Left lung (tissue), 10 donors: Measurements from ENCODE around the gene PIK3R3. TPM values are rescaled to one million over a fixed set of nuclear protein-coding genes. Genes with fewer than 3 reads are reported as not detected.

Source experiments
- ATAC-seq: fragments of 200-7000 bp; cut with Tn5 transposase; one replicate; pipeline ENCODE4 v1.9.1; 2020; ENCODE audit warnings: moderate library complexity
- DNase-seq, 4 donors: peaks; one replicate each; pipeline ENCODE4 v3.0.0-alpha.2; 2013 to 2020
- H3K27ac ChIP-seq, 2 donors: fragments of 200-600 bp; sonication (generic) in 1 of 2; one replicate each; pipeline versions ENCODE4 v1.5.0 to v1.8.0; 2020 to 2021
- H3K27me3 ChIP-seq, 2 donors: fragments of 200-600 bp; sonication (generic) in 1 of 2; one replicate each; pipeline versions ENCODE4 v1.5.0 to v1.8.0; 2020 to 2021
- H3K36me3 ChIP-seq, 2 donors: fragments of 200-600 bp; sonication (generic) in 1 of 2; one replicate each; pipeline versions ENCODE4 v1.5.0 to v1.8.0; 2020 to 2021
- H3K4me1 ChIP-seq, 2 donors: fragments of 200-600 bp; one replicate each; pipeline ENCODE4 v1.8.0; 2021
- H3K4me3 ChIP-seq, 2 donors: fragments of 200-600 bp; sonication (generic) in 1 of 2; one replicate each; pipeline versions ENCODE4 v1.5.0 to v1.8.0; 2020 to 2021; ENCODE audit warnings: mild to moderate bottlenecking in 1 of 2
- H3K9me3 ChIP-seq, 2 donors: fragments of 200-600 bp; sonication (generic) in 1 of 2; one replicate each; pipeline versions ENCODE4 v1.5.0 to v1.8.0; 2020 to 2021
- CTCF ChIP-seq, 2 donors: fragments of 200-600 bp; sonication (generic) in 1 of 2; IDR thresholded peaks; one replicate each; pipeline versions ENCODE4 v1.5.0 to v1.8.0; 2021; ENCODE audit warnings: antibody characterized with exemption in 2 of 2
- intact Hi-C, 2 donors: fragments of 100-400 bp; cut with DNase I; formaldehyde crosslinking; loops; one replicate each; pipeline versions ENCODE4 v1.11.2 to v1.14.2; 2022
- polyA plus RNA-seq, 6 donors: library from polyadenylated mRNA; unstranded; fragments of 120-200 nt; gene quantifications; one replicate each; pipeline ENCODE4 v1.2.1, GENCODE V29; 2013; ENCODE audit not compliant: insufficient read length in 6 of 6
- total RNA-seq, 2 donors: library from RNA; stranded (reverse); fragmentation: NEBNext Ultra II Directional; extraction: Animal tissue kit (Norgen Biotek cat#: 25700); gene quantifications; one replicate each; pipeline ENCODE4 v1.2.1, GENCODE V29; 2021
- donor health status: DM: no; HTN: yes; CAD: no.
- donor health status: DM: no; HTN: no; CAD: no.

The PIK3R3 gene
- total and polyA plus RNA-seq, 8 donors = 15.2 to 46.5 (median 22.6) TPM

DNA sequence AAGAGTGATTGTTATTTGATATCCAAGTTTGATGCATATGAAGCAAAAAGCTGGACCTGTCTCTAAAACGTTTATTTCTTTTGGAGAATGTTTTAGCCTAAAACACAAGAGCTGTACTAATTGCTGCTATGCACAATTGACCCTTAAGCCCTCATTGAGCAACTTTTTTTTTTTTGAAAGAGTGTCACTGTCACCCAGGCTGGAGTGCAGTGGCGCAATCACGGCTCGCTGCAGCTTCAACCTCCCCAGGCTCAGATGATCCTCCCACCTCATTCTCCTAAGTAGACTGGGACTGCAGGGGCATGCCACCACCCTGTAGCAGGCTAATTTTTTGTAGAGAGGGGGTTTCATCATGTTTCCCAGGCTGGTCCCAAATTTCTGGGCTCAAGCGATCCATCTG, 129.1 kb downstream of the PIK3R3 start:
- peaks cover 0 to 18% of the 10 kb centered on the region in 2 donors for H3K4me1 ChIP-seq
- intact Hi-C loops = no loop called here
- DNase-seq = peak in 2 of 4 donors; percentile 61 to 80
- TF ChIP-seq CTCF (IDR thresholded peaks at IDR 0.05) = no peak
- ATAC-seq = peak; percentile 75
- peaks cover 0 to 35% of the 10 kb centered on the region in 2 donors for H3K36me3 ChIP-seq
- no peak overlapping the region for H3K27ac ChIP-seq
- no peak overlapping the region for H3K4me3 ChIP-seq
- no peaks in the 10 kb centered on the region for H3K9me3 ChIP-seq
- no peaks in the 10 kb centered on the region for H3K27me3 ChIP-seq

DNA sequence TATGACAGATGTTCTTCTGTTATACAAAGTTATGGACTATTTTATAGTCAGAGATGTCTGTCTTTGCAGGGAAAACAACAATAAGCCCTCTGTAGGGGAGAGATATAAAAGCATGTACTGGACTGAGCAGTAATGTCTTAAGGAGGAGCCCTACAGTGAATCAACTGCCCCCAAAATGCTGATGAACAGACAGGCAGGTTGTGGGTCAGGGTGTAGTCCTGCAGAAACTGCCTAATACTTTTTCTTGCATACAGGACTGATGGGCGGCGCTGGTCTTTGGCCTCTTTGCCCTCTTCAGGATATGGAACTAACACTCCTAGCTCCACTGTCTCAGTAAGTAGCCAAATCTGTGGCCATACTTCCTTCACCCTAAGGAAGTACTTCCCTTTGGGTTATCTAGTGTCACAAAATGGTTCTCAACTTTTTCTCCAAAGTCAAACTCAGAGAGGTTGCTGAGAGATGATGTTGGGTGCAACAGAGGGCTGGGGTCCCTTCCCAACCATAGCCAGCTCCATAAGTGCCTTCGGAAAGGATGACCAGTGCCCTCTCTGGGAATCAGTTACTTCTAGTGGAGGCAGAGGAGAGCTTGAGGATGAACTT, 129.8 kb downstream of the PIK3R3 start:
- no peaks in the 10 kb centered on the region for H3K9me3 ChIP-seq
- H3K4me1 ChIP-seq = peaks cover 0 to 18% of the 10 kb centered on the region in 2 donors
- H3K27me3 ChIP-seq = no peaks in the 10 kb centered on the region
- peaks cover 0 to 28% of the 10 kb centered on the region in 2 donors for H3K36me3 ChIP-seq
- DNase-seq (no peak), ATAC-seq (no peak)
- intact Hi-C loops = no loop called here
- no peak for TF ChIP-seq CTCF (IDR thresholded peaks at IDR 0.05)
- H3K4me3 ChIP-seq = no peak overlapping the region
- H3K27ac ChIP-seq = no peak overlapping the region

DNA sequence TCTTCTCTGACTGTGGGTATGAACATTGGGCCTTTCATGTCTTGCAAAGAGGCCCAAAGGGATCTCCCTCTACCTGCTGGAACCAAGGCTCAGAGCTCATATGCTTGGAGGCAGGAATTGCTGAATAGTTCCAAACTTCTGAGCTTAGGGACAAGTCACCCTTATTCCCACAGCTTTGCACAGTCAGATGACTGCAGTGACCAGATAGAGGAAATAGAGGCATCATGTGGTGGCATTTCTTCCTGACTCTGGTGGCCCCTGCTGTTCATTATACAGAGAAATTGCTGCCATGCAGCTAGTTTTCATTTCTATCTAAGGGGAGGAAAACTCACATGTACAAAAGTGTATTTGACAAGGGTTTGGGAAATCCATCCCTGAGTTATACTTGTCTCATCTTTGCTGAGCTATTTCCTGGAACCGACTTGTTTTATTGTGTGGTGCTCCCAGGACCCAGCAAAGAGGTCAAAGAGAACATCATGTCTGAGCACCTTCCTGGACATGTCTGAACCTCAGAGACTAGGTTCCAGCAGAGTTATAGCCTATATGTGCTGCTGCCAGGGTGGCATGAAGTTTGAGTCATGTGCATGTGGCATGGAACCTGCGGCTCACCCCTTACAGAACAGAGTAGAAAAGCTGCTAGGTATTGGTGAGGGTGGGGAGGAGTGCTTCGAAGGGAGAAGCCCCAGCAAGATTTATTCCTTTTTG, 131.2 kb downstream of the PIK3R3 start:
- no peak overlapping the region for H3K4me3 ChIP-seq
- TF ChIP-seq CTCF (IDR thresholded peaks at IDR 0.05) = no peak
- H3K27me3 ChIP-seq = no peaks in the 10 kb centered on the region
- no peak overlapping the region for H3K27ac ChIP-seq
- peaks cover 0 to 14% of the 10 kb centered on the region in 2 donors for H3K36me3 ChIP-seq
- ATAC-seq (peak; percentile 41), DNase-seq (no peak)
- intact Hi-C loops = no loop called here
- H3K9me3 ChIP-seq = no peaks in the 10 kb centered on the region
- H3K4me1 ChIP-seq = peaks cover 0 to 18% of the 10 kb centered on the region in 2 donors

DNA sequence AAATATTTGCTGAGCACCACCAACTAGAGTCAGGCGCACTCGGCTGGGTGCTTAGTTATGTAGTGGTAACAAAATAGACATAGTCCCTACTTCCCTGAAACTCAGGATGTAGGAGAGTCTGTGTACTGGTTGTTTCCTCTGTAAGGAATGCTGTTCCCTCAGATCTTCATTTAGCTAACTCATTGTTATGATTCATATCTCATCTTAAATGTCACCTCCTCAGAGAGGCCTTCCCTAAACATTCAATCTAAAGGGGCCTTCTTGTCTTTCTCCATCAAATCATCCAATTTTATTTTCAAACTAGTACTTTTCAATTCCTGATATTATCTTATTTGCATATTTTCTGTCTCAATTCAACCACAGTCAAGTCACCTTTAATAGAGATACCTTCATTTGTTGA, 132.9 kb downstream of the PIK3R3 start:
- DNase-seq (no peak), ATAC-seq (no peak)
- Histone ChIP-seq H3K36me3 (peaks cover 0 to 6% of the 10 kb centered on the region in 2 donors), H3K4me1 (peaks cover 0 to 18% of the 10 kb centered on the region in 2 donors), H3K27ac (no peak overlapping the region), H3K27me3 (no peaks in the 10 kb centered on the region), H3K9me3 (no peaks in the 10 kb centered on the region), H3K4me3 (no peak overlapping the region)
- intact Hi-C loops = no loop called here
- no peak for TF ChIP-seq CTCF (IDR thresholded peaks at IDR 0.05)

GRCh38 chr1:45998020-45998617, 134.3 kb downstream of the PIK3R3 start:
- ATAC-seq (no peak), DNase-seq (no peak)
- Histone ChIP-seq H3K9me3 (no peaks in the 10 kb centered on the region), H3K27ac (no peak overlapping the region), H3K27me3 (no peaks in the 10 kb centered on the region), H3K36me3 (peaks cover 0 to 5% of the 10 kb centered on the region in 2 donors), H3K4me1 (peaks cover 0 to 7% of the 10 kb centered on the region in 2 donors), H3K4me3 (no peak overlapping the region)
- TF ChIP-seq CTCF (IDR thresholded peaks at IDR 0.05) = no peak
- intact Hi-C loops = no loop called here
